GM21360 (cell line): ENCODE data around the gene NDUFAF5.

Source experiments
- ATAC-seq: cut with Tn5 transposase; IDR thresholded peaks from one replicate; pipeline ENCODE4 v1.9.1; 2021; ENCODE audit warnings: mild to moderate bottlenecking, moderate library complexity; ENCODE audit not compliant: unreplicated experiment

NDUFAF5 gene

DNA sequence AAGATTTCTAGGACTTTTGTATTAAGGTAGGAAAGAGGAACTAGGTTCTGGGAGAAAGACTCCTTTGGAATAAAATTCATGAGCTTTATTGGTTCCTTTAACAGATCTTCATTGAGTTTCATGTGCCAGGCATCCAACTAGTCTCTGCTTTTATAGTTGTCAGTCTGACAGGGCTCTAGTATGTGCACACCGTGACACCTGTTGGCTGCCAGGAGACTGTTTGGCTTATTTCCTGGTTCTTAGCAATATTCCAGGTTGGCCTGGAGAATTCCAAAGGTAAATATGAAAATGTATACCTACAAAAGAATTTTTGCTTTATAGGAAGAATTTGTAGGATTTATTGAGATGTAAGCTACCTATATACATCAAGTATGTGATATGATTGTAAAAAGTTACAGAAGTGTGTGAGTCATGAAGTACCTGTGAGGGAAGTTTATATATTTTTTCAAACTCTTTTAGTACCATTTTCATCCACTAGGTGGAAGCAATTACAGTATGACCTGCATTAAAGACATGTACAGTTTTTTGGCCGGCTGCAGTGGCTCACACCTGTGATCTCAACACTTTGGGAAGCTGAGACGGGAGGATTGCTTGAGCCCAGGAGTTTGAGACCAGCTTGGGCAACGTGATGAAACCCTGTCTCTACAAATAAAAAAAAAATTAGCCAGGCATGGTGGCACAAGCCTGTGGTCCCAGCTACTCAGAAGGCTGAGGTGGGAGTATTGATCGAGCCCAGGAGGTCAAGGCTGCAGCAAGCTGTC, 35.2 kb downstream of the NDUFAF5 start:
- ATAC-seq = peak; percentile 79

DNA sequence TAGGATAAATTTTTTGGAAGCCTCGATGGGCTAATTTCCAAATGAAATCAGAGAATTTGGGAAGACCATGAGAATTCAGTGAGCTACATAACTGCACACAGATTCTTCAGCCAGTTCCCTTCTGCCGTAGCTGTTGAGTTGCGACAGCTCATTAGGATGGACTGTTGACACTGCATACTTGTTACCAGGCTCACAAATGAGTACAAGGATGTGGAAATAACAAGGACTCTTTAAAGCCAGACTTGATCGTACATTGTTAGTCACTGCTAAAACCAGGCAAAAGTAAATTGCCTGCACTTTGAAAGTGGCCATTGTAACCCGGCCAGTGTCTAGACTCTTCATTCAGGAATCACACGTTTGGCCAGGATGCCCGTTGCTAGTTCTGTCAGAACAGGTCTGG, 37.0 kb downstream of the NDUFAF5 start:
- no peak for ATAC-seq

DNA sequence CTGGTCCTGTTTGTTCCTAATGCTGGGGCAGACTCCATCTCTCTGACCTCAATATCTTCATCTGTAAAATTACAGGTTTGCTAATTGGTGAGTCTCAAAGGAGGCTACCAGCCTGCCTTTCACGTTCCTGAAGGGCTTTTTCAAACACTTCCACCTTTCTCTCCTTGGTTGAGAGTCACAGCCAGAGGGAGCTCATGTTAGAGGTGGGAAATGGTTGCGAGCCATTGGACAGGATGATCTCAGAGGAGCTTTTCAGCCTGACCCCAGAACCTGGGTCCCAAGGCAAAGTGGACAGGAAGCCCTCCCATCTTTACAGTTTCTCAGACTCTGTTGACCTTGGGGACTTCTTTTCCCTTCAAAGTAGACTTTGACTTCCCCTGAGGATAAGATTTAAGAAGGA, 37.6 kb downstream of the NDUFAF5 start:
- no peak for ATAC-seq

GRCh38 chr20:13824459-13824858, 39.6 kb downstream of the NDUFAF5 start:
- no peak for ATAC-seq

- ATAC-seq = no peak
Observed at GRCh38 chr20:13825465-13825864, 40.6 kb downstream of the NDUFAF5 start.

- no peak for ATAC-seq
Observed at GRCh38 chr20:13831476-13831875, 46.6 kb downstream of the NDUFAF5 start.

- ATAC-seq = no peak
Observed at GRCh38 chr20:13838664-13839063, 53.8 kb downstream of the NDUFAF5 start.

GRCh38 chr20:13839421-13840092, 54.7 kb downstream of the NDUFAF5 start:
- ATAC-seq = no peak

DNA sequence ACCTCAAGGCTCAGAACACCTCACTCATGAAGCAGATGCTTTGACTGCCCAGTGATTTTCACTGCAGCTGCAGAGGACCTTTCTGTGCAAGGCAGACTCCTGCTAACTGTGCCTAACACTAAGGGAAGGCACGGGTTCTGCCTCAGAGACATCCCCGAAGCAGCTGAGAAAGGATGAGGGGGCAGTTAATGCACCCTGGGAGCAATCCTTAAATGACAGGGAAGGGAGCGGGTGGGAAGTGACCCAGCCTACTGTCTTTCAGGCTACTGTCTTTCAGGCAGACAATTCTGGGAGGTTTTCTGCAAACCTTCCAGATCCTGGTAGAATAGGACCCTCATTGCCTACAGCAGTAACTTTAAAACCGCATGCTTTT, 55.3 kb downstream of the NDUFAF5 start:
- no peak for ATAC-seq

- no peak for ATAC-seq
Observed at GRCh38 chr20:13841206-13841605, 56.4 kb downstream of the NDUFAF5 start.

DNA sequence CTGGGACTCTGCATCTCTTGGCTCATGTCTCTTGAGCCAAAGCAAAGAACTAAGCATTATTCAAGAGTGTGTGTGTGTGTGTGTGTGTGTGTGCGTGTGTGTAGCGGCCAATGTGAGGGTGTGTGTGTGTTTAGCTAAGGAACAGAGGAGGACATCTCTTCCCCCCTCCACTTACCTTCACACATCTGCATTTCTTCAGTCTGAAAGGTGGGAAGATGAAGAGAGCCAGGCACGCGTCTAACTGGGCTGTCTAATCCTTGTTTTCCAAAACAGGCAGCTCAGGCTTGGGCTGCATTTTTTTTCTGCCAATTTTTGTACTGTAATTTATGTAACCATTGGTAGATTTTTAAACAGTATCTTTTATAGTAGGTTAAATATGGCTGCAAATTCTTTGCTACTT, 59.5 kb downstream of the NDUFAF5 start:
- no peak for ATAC-seq

- no peak for ATAC-seq
Observed at GRCh38 chr20:13851279-13851678, 66.5 kb downstream of the NDUFAF5 start.

DNA sequence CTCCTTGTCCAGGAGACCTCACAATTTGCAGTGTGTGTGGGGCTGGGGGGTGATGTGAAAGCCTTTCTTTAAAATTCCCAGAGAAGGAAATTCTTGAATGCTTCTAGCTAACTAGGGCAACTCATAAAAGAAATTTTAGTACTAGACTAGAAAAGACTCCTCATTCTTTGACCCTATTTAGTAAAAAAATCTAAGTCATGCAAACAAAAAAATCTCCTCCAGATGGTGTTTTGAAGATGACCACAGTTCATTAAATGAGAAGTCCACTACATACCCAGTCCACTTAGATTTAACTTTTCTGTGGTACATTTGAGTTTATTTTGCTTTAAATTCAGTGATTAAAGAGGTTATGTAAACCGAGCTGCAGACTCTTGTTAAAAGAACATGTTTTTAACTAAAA, 67.5 kb downstream of the NDUFAF5 start:
- ATAC-seq = no peak

GRCh38 chr20:13855613-13856012, 70.8 kb downstream of the NDUFAF5 start:
- ATAC-seq = no peak

DNA sequence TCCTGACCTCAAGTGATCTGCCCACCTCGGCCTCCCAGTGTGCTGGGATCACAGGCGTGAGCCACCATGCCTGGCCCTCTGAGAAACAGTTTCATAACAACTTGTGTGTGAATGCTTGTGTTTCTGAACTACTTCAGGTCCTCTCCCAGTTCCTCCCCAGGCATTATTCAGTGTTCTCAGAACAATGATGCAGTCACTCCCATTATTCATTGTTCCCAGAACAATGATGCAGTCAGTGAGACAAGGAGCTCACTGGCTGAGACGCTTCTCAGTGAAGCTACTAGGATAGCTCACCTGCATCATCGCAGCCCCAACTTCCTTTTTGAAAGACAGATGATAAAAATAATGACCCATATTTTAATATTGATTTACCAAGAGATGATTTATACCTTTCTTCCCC, 71.5 kb downstream of the NDUFAF5 start:
- ATAC-seq = no peak

GRCh38 chr20:13857304-13857703, 72.5 kb downstream of the NDUFAF5 start:
- ATAC-seq = no peak

- no peak for ATAC-seq
Observed at GRCh38 chr20:13857961-13858360, 73.1 kb downstream of the NDUFAF5 start.

GRCh38 chr20:13858439-13858838, 73.6 kb downstream of the NDUFAF5 start:
- no peak for ATAC-seq

DNA sequence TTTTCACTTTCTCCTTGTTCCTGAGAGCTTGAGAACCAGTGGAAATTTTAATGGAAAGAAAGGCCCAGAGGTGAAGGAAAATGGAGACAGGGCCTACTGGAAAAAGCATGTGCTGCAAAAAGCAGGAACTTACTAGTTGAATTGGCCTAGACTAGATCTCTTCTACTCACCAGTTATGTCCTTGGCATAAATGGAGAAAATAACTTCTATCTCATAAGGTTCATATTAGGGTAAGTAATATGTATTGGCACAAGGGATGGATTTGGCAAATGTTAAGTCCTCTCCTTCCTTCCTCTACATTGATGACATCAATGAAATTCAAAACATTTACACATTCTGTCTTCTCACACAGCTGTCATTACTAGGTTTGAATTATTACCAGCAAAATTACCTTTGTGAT, 74.0 kb downstream of the NDUFAF5 start:
- no peak for ATAC-seq

DNA sequence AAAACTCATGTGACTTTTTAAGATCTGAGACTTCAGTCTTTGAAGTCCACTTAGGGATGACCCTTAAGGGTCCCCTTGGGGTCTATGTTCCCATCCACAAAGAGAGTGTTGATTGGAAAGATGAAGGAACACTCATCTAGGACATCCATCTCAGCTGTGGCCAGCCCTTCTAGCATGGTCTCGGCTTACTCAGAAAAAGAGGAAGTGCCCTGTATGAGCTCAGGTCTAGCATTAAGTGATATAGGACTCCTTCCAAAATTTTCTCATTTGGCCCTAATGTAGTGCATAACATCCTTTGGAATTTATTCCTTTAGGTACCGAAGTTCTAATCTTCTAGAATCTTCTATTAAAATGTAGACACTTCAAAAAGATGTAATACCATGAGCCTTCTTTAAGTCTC, 77.4 kb downstream of the NDUFAF5 start:
- ATAC-seq = no peak

DNA sequence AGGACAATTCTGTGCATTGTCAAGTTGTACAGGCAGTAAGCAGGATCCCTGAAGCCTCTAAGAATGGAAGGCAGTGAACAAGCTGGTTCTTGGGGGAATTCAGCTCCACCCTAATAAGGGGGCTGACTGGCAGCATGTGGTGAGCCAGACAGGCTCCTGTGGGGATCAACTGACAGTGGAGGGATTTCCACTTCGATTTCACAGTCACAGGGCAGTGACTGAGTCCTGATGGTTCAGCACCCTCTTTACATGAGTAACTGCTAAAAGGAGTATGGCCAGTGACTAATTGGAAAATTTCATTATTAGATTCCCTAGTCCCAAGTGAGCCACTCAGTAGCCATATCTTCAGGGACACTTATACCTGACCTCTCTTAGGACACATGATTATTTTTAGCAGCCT, 78.4 kb downstream of the NDUFAF5 start:
- no peak for ATAC-seq

GRCh38 chr20:13865156-13865555, 80.3 kb downstream of the NDUFAF5 start:
- ATAC-seq = no peak
